Mesothelial cell of epicardium (in vitro differentiated cells): ENCODE measurements around the gene CYP3A4. TPM values are rescaled to one million over a fixed set of nuclear protein-coding genes. Genes with fewer than 3 reads are reported as not detected.
"Not testable (repeated sequence)": the region's sequence is repeated elsewhere in the genome, so short reads cannot be mapped to it uniquely, and the experiment has no call there.

Experiments
- DNase-seq, 2 experiments: peaks; one replicate each; pipeline ENCODE4 v3.0.0; 2021; ENCODE audit warnings: low spot score in 2 of 2; ENCODE audit not compliant: unreplicated experiment in 2 of 2
- H3K27ac Mint-ChIP-seq: 2 replicates; pipeline ENCODE4 v1.8.0; 2021; ENCODE audit warnings: mixed read lengths
- H3K27me3 Mint-ChIP-seq: 2 replicates; pipeline ENCODE4 v1.8.0; 2021; ENCODE audit warnings: low read depth, mixed read lengths
- H3K36me3 Mint-ChIP-seq: 2 replicates; pipeline ENCODE4 v1.8.0; 2021; ENCODE audit warnings: mixed read lengths
- H3K4me1 Mint-ChIP-seq: 2 replicates; pipeline ENCODE4 v1.8.0; 2021; ENCODE audit warnings: mixed read lengths
- H3K4me3 Mint-ChIP-seq: 2 replicates; pipeline ENCODE4 v1.8.0; 2021; ENCODE audit warnings: mild to moderate bottlenecking, moderate library complexity, mixed read lengths
- H3K9me3 Mint-ChIP-seq: 2 replicates; pipeline ENCODE4 v1.8.0; 2021; ENCODE audit warnings: mixed read lengths
- total RNA-seq: library from RNA; stranded (reverse); gene quantifications from 3 replicates; pipeline ENCODE4 v1.2.1, GENCODE V29; 2021
- TF ChIP-seq, protein P1 (sequence below): fragments of 200-600 bp; sonication (generic); IDR thresholded peaks from one replicate; pipeline ENCODE4 v1.5.0; 2021; ENCODE audit warnings: antibody characterized with exemption; ENCODE audit not compliant: unreplicated experiment

The CYP3A4 gene
- total RNA-seq, 1 donor from 2014 or later: not detected

DNA sequence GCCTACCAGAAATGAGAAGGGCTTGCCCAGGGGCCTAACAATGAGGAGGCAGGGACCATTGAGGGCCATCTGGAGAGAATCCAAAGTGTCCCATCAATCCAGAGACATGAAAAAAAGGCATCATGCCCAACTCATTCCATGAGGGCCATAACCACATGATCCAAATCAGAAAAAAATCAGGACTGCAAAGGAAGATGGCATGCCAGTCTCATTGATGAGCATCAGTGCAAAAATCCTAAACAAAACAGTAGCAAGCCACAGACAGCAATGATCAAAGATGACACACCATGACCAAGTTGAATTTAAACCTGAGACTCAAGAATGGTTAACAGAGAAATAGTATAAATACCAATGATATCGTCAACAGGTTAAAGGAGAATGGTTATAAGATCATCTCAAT is 7.0 kb upstream of the CYP3A4 start:
- Mint-ChIP-seq H3K27me3 (no peaks in the 10 kb centered on the region), H3K27ac (no peak overlapping the region), H3K36me3 (no peaks in the 10 kb centered on the region), H3K9me3 (no peaks in the 10 kb centered on the region), H3K4me3 (no peak overlapping the region), H3K4me1 (peaks cover 7% of the 10 kb centered on the region)
- TF ChIP-seq, protein P1, sequence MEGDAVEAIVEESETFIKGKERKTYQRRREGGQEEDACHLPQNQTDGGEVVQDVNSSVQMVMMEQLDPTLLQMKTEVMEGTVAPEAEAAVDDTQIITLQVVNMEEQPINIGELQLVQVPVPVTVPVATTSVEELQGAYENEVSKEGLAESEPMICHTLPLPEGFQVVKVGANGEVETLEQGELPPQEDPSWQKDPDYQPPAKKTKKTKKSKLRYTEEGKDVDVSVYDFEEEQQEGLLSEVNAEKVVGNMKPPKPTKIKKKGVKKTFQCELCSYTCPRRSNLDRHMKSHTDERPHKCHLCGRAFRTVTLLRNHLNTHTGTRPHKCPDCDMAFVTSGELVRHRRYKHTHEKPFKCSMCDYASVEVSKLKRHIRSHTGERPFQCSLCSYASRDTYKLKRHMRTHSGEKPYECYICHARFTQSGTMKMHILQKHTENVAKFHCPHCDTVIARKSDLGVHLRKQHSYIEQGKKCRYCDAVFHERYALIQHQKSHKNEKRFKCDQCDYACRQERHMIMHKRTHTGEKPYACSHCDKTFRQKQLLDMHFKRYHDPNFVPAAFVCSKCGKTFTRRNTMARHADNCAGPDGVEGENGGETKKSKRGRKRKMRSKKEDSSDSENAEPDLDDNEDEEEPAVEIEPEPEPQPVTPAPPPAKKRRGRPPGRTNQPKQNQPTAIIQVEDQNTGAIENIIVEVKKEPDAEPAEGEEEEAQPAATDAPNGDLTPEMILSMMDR: no peak
- no peak for DNase-seq

DNA sequence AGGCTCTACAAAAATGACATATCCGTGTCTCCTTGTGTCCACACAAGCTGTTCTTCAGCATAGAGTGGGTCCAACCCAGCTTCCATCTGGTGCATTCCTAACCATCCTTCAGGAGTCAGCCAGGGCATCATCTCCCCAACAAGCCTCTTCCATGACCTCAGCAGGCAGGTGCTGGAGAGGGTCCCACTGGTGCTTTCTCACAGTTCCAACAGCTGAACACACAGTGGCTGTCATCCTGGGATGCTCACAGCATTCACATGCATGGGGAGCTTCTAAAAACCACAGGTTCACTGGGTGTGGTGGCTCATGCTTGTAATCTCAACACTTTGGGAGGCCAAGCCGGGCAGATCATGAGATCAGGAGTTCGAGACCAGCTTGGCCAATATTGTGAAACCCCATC is 6.4 kb upstream of the CYP3A4 start:
- Mint-ChIP-seq H3K27ac (no peak overlapping the region), H3K27me3 (no peaks in the 10 kb centered on the region), H3K36me3 (no peaks in the 10 kb centered on the region), H3K9me3 (no peaks in the 10 kb centered on the region), H3K4me1 (peaks cover 7% of the 10 kb centered on the region), H3K4me3 (no peak overlapping the region)
- no peak for DNase-seq
- TF ChIP-seq, protein P1: no peak

DNA sequence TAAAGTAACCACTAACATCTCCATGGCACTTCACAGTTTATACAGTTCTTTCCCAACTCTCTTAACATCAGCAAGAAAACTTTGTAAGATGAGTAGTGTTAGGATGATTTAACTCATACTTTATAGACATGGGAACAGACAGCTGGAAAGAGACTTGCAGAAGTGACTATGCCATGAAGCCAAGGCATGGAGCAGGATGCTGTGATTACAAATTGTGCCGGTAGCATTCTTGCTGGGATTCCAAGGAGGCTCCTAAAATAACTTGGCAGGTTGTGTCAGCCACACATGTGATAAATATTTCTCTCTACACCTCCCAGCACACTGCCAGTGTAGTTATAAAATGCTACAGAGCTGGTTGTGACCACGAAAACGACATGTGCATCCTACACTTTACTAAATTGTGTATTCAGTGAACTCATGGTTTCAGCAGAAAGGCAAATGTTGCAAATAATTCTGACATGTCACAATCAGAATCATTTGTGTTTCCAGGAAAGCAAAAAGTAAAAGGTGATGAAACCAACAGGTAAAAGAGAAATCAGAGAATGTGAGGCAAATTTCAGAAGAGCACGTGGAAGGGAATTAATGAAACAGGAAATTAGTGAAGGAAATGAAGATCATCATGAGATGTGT is 5.6 kb upstream of the CYP3A4 start:
- no peaks in the 10 kb centered on the region for H3K9me3 Mint-ChIP-seq
- H3K27me3 Mint-ChIP-seq: no peaks in the 10 kb centered on the region
- H3K27ac Mint-ChIP-seq: no peak overlapping the region
- peaks cover 7% of the 10 kb centered on the region for H3K4me1 Mint-ChIP-seq
- H3K4me3 Mint-ChIP-seq: no peak overlapping the region
- TF ChIP-seq, protein P1: no peak
- no peaks in the 10 kb centered on the region for H3K36me3 Mint-ChIP-seq
- no peak for DNase-seq

DNA sequence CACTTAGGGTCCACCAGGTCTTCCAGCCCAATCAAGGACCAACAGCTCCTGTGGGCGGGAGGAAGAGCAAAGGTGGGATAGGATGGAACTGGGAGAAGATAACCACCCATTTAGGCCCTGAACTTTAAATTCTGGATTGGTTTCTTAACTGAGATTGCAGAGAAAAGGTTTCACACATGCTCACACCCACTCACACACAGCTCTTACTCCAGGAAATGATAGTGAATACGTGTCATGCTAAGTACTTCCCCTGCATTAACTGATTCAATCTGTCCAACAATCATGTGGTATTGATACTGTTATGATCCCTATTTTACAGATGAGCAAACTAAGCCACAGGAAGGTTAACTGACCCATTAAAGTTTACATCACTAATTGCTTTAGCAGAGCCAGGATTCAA is 4.6 kb upstream of the CYP3A4 start:
- Mint-ChIP-seq H3K27me3 (no peaks in the 10 kb centered on the region), H3K36me3 (no peaks in the 10 kb centered on the region), H3K9me3 (no peaks in the 10 kb centered on the region), H3K27ac (no peak overlapping the region), H3K4me3 (no peak overlapping the region), H3K4me1 (peaks cover 7% of the 10 kb centered on the region)
- TF ChIP-seq, protein P1: no peak
- DNase-seq: no peak

DNA sequence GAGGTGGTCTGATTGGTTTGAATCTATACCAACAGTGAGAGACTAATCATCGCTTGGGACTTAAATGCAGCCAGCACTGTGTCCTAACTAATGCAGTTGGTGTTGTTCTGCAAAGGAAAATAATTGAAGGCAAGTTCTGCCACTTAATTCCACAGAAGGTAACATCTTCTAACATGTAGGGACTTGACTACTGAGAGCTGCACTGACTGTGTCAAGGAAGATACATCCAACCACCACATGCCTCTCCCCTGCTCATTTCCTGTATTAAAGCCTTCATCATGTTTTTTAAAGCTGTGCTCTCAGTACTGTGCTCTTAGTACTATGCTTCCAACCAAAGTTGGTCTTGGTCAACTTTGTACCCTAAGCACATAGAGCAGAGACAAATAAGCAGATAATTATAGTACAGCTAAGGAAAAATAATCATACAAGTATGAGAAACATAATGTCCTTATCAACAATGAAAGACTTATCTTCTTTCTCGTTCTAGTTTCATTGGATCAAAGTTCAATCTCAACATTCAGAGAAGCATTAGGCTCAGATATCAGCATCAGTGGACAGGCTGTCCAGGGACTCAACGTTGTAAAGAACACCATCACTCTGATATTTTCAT is 2.8 kb upstream of the CYP3A4 start:
- Mint-ChIP-seq H3K27ac (no peak overlapping the region), H3K4me3 (no peak overlapping the region)
- TF ChIP-seq, protein P1: no peak

DNA sequence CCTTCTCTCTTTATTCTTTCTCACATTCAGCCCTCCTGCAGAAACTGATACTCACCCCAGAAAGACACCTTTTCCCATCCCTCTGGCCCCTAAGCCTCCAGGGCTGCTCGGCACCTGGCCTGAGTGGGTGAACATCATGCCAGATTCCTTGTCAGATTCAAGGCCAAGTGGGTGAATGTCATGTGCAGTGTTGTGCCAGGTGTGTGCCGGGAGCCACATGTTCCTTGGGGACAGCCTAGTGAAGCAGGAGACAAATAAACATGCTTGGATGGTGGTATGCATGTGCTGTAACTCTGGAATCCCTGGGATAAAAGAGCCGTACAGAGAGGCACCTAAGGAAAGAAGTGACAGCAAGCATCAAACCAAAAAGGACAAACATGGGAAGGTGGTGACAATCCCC is 1.7 kb upstream of the CYP3A4 start:
- peaks cover 19% of the 10 kb centered on the region for H3K4me1 Mint-ChIP-seq
- not testable (repeated sequence) for H3K9me3 Mint-ChIP-seq, H3K27me3 Mint-ChIP-seq, DNase-seq, H3K4me3 Mint-ChIP-seq, H3K27ac Mint-ChIP-seq, H3K36me3 Mint-ChIP-seq

More for the DNA sequence above, 2.8 kb upstream of the CYP3A4 start:
- no peaks in the 10 kb centered on the region for H3K27me3 Mint-ChIP-seq
- DNase-seq: no peak
- peaks cover 19% of the 10 kb centered on the region for H3K4me1 Mint-ChIP-seq
- H3K9me3 Mint-ChIP-seq: no peaks in the 10 kb centered on the region
- no peaks in the 10 kb centered on the region for H3K36me3 Mint-ChIP-seq
